Measurements from ENCODE around the gene DAPK2.
"Not testable (repeated sequence)": the region's sequence is repeated elsewhere in the genome, so short reads cannot be mapped to it uniquely, and the experiment has no call there.

The DAPK2 gene

DNA sequence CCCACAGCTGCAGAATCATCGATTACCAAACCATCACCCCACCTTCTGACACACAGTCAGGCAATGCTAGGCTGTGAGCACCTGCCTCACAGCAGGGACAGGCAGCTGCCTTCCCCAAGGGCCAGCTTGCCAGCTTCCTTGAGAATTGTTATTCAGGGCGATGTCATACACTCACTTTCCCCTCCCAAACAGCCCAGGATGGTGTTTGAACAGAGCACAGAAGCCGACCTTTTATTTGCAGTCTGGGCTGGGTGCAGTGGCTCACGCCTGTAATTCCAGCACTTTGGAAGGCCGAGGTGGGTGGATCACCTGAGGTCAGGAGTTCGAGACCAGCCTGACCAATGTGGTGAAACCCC is 128.0 kb downstream of the DAPK2 start:
- DNase-seq (ENCODE audit: low read depth in 2 of 2, low spot score in 1 of 2) = no peak

DNA sequence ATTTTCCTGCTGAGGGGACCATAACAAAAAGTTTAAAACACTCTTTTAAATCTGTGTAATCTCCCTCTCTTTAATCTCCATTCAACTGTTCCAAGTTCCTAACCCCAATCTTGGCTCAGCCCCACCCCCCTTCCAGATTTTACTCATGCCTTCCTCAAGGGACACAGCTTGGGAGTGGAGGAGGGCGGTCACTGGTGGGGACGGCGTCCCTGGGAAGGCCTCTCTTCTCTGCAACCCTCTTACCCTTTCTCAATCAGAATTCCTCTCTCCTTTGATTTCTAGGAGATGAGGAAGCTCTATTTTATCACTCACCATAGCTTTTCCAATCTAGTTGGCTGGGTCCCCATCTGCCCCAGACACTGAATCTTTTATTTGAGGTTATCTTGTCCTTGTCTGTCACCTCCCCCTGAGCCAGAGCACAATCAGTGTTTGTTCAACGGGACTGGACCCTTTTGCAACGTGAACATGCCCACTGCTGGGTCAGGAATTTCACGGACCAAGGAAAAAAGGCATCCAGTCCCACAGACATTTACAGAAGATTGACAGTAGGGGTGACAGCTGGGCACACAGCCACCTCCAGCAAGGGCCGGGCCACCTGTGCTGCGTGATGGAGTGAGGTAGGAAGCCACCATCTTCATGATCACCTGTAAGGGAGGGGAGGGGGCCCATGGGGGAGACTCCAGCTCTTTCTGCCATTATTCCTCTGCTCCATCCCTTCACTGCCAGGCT is 128.5 kb downstream of the DAPK2 start:
- no peak for DNase-seq (ENCODE audit: low read depth in 2 of 2, low spot score in 1 of 2)

DNA sequence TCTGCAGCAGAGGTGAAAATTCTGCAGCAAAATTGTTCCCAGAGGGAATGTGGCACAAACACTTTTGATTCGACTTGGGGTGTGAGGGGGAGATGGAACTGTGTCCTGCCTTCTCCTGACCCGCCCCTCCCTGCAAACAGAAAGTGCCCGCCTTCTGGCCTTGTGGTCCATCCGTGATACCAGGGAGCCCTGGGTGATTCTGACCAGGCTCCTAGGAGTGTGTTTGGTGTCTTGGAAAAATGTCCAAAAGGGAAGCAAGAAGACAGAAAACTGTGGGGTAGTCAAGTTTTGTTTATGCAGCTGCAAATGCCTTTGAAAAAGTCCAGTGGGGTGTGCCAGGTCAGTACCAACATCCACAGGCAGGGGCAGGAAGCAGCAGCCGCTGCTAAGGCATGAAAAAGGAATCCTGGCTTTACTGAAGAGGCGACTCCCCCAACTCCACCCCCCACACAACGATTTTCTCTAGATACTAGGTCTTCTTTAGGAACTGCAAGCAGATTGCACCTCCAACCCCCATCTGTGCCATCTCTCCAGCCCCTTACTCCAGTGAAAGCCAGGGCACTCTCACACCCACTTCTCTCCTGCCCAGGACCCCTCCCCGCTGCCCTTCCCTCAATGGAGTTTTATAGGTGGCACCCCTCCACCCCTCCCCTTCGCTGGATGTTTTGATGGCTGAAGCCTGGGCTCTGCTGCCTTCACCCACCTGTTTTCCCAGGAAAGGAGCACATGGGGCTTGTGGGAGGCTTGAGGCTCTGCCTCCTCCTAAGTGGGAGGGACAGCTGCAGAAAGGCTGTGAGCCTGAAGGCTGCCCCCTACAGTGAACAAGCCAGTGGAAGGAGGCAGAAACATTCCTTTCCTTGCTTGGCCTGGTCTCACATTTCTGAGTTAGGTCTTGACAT is 130.2 kb downstream of the DAPK2 start:
- no peak for DNase-seq (ENCODE audit: low read depth in 2 of 2, low spot score in 1 of 2)

DNA sequence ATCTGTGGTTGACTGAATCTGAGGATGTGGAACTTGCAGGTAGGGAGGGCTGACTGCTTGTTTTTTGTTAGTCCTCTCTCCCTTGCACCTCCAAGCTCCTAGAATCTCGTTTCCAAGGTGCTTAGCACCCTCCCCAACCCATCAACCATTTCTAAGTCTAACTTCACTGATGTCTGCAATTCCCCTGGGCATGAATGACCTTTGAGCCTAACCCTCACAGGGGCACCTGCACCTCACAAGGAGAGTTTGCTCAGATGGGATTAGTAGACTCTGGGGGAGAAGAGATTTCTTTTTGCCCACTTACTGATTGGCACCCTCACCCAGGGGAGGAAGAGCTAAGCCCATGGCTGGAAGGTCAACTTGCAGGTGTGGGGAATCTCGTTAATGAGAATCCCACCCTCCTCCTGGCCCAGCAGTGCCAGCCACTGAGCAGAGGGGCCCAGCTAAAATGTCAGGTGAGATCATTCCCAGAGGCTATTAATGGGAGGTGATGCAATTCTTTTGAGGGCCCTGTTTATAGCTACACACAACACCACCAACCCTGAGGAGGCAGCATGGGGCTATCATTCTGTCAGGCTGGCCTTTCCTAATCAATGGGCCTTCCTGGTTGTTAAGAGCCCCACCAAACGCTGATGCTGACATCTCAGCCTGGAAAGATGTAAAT is 130.9 kb downstream of the DAPK2 start:
- no peak for DNase-seq (ENCODE audit: low read depth in 2 of 2, low spot score in 1 of 2)

DNA sequence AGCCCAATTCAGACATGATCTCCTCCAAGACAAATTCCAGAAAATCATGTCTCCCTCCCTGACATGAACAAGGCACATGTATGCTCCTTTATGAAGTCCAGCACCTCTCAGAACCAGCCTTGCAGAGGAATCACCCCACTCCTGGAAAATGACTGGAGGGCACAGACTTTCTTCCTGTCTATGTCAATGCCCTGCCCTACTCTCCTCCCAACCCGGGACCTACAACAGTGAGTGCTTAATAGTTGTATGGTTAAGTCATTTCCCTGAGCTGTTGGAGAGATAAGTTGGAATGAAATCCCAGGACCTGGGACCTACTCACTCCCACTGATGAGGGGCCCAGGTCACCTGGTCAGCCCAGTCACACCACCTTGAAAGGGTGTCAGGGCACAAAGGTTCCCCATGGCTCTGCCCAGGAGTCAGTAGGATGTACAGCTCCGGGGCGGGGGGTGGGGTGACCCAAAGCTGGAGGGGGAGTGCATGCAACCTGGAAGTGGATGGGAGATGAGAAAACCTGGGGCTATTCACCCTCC is 132.4 kb downstream of the DAPK2 start:
- no peak for DNase-seq (ENCODE audit: low read depth in 2 of 2, low spot score in 1 of 2)

DNA sequence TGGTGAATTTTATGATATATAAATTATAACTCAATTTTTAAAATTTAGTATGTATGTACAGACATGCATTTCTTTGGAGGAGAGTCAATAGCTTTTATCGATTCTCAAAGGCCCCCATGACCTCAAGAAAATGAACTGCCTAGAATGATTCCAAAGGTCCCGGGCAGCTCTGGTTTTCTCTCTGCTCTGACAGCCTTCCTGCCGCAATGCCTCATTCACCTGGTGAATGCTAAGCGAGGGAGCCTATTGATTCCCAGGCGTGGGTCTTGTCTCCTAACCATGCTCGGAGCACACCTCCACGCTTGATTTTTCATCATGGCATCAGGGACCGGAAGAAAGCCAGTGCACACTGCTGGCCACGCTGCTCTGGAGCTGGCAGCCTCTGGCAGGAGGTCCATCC is 132.9 kb downstream of the DAPK2 start:
- DNase-seq (ENCODE audit: low read depth in 2 of 2, low spot score in 1 of 2) = no peak

DNA sequence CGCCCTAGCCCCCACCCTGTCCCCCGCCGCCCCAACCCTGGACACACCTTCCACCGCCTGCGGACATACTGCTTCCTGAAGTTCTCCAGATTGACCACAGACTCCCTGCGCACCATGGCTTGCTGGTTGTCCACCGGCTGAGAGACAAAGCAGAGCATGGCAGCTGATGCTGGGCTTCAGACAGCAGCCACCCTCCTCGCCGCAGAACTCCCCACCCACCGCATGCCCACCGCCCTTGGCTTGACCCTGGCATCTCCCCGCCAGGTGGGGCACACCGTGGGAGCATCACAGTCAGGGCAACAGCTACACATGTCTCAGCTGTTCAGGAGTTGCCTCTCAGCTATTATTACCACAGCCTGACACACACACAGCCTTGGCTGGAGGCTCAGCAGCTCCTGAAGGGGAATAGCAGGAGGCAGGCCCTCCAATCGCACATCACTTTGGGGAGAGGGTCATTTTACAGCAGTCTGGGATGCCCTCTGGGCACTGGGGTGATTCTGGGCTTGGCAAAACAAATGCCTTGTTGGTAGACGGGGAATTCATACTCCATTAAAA is 134.1 kb downstream of the DAPK2 start:
- DNase-seq (ENCODE audit: low read depth in 2 of 2, low spot score in 1 of 2) = no peak

DNA sequence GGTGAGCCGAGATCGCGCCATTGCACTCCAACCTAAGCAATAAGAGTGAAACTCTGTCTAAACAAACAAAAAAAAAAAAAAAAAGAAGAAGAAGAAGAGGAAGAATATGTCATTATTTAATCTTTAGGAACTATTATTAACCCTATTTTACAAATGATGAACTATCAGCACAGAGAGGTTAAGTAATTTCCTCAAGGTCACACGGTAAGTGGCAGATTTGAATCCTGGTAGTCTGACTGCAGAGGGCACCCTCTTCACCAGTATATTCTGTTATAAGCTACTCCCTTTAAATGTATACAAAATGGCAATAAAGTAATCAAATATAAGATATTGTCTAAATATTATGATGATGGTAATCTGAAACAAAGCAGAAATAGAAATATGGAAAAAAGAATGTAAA is 135.1 kb downstream of the DAPK2 start:
- DNase-seq (ENCODE audit: low read depth in 2 of 2, low spot score in 1 of 2) = no peak

DNA sequence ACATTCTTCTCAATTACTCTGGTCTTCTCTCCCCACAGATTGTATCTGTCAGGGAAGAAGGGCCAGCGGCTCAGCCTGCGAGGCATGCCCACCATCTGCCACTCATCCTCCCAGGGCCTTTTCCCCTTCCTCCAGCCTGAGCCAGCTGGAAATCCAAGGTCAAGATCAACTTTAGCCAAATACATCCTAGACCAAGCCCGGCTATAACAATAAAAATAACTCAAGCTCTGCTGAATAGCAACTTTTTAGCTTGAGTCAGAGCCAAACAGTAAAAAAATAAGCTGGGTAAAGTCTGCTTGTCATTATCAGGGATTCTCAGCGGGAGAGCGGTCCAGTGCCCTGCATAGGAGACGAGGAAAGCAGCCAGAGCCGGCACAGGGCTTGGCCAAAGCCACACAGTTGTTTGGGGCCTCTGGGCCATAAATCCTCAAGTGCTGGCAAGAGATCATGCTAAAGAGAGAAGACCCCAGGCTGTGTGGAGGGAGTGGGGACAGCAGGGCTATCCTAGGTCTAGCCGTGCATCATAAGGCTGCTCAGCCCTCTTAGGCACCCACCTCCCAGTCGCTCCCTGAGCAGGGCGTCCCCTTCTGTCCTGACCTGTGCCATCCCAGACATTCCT is 136.4 kb downstream of the DAPK2 start:
- DNase-seq (ENCODE audit: low read depth in 2 of 2, low spot score in 1 of 2) = no peak

DNA sequence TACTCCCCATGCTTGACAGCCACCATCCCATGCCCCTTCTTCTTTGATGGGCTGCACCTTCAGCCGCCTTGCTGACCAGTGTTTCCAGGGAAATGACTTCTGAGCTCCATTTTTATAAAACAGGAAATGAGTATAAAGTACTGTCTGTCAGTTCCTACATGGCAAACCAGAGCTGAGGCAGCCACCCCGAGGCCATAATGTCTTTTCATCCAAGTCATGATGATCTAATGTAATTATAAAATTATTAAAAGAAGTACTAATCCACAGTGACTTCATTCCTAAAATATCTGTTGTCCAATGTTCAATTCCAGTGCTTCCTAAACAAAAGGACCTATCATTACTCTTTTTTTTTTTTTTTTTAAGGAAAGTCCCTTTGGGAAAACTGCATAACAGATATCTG is 137.3 kb downstream of the DAPK2 start:
- DNase-seq (ENCODE audit: low read depth in 2 of 2, low spot score in 1 of 2) = no peak

DNA sequence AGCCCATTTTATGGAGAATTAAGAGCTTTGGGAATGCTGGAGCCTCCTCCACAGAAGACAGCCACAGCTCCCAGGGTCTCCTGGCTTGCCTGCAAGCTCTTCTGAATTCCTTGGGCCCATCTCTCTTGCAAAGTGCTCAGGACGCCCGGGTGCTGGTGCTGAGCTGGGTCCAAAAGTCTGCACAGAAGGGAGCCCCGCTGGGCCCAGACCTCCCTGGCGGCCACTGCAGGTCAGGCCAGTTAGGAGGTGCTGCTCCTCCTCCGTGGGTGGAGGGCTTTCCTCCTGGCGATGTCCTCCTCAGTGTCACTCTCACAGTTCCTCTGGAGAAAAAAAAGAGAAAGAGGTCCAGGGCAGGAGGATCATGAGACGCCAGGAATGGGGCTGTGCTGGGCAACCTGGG is 138.0 kb downstream of the DAPK2 start:
- DNase-seq (ENCODE audit: low read depth in 2 of 2, low spot score in 1 of 2) = no peak

DNA sequence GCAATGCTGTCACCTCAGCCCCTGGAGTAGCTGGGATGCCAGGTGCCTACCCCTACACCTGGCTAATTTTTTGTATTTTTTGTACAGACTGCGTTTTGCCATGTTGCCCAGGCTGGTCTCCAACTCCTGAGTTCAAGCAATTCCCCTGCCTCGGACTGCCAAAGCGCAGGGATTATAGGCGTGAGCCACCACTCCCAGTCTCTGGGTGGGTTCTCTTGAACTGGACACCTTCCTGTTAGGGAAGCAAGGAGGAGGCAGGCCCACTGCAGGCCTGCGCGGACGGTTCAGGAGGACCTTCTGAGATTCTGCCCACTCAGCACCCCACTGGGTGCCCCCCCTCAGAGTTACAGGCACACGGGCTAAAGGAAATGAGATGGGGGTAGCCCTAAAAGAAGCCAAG is 138.8 kb downstream of the DAPK2 start:
- DNase-seq (ENCODE audit: low read depth in 2 of 2, low spot score in 1 of 2) = no peak

DNA sequence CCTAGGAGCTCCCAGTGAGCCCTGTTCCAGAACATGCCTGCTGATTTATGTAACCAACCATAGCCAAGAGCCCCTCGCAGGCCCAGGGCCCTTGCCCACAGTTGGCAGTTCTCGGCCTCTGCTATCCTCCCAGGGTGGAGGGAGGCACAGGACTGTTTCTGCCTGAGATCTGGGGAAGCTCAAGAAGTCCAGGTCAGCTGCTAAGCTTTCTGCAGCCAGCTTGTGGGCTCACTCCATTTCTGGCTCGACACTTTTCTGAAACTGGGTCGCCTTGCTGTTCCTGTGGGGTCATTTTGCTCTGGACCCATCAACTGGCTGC is 140.1 kb downstream of the DAPK2 start:
- no peak for DNase-seq (ENCODE audit: low read depth in 2 of 2, low spot score in 1 of 2)

DNA sequence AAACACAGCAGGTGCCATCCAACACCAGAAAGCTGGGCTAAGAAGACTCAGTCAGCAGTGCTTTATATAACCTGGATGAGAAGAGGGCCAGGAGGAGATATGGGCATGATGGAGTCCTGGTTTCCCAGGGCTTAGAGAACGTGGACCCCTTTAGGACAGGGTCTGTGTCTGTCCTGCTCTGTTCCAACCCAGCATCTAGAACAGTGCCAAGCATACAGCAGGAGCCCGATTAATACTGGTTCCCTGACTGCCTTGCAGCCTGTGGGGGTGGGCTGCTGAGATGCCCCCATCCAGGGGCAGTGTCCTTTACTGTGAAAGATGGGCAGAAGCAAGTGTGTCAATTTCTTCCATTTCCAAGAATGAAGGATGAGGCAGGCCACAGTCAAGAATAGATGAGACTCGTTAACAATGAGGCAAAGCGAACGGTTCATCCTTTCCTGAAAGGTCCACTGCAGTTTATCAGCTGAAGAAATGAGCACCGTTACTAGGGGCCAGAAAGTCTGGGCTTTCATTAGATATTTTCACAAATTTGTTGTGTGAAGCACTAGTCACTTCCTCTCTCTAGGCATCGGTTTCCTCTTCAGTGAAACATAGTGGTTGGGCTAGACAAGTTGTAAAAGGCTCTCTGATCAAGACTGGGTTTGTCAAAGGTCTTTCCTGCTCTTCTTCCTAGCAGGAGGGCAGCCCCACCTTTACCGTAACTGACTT is 140.6 kb downstream of the DAPK2 start:
- no peak for DNase-seq (ENCODE audit: low read depth in 2 of 2, low spot score in 1 of 2)

DNA sequence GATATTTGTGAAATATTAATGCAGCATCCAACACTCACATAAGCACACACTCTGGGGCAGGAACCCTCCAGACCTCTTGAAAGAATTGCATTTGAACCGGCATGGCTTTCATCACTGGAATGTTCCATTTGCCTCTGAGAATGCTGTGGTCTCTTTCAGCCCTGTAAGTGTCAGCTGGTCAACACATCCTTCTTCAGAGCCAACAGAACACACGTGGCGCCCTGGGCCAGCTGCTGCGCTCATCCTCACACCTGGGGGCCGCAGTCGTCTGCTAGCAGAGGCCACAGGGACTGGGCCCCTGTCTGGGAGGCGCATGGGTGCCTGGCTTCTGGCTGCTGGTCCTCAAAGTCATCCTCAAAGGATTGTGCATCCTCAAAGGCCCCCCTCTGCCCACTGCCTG is 141.2 kb downstream of the DAPK2 start:
- DNase-seq (ENCODE audit: low read depth in 2 of 2, low spot score in 1 of 2) = no peak

DNA sequence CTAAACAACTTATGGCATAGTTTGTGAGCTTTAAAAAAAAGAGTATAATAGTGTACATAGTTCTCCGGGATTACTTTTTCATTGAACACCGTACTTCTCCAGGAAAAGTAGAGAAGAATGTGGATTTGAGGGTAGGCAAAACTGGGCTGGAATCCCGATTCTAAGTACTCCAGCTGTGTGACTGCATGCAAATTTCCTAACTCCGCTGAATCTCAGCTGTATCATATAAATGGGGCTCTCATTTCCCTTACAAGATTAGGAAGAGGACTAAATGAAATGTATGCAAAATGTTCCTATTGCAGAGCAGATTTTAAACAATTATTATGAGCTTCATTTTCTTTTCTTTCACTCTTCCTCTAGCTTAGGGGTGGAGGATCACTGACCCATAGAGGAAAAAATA is 142.2 kb downstream of the DAPK2 start:
- no peak for DNase-seq (ENCODE audit: low read depth in 2 of 2, low spot score in 1 of 2)

DNA sequence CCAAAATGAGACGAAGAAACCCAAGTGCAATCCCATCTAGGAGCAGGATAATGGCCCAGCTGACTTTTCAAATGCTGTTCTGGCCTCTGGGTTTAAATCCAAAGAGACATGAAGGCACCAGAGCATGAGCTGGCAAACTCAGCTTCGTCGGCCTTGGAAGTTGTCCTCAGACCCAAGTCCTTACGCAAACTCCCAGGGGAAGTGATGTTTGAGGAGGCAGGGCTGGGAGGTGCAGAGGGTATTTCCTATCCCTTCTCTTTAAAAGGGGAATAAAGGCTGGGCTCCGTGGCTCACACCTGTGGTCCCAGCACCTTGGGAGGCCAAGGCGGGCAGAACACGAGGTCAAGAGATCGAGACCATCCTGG is 143.6 kb downstream of the DAPK2 start:
- DNase-seq (ENCODE audit: low read depth in 2 of 2, low spot score in 1 of 2) = no peak

DNA sequence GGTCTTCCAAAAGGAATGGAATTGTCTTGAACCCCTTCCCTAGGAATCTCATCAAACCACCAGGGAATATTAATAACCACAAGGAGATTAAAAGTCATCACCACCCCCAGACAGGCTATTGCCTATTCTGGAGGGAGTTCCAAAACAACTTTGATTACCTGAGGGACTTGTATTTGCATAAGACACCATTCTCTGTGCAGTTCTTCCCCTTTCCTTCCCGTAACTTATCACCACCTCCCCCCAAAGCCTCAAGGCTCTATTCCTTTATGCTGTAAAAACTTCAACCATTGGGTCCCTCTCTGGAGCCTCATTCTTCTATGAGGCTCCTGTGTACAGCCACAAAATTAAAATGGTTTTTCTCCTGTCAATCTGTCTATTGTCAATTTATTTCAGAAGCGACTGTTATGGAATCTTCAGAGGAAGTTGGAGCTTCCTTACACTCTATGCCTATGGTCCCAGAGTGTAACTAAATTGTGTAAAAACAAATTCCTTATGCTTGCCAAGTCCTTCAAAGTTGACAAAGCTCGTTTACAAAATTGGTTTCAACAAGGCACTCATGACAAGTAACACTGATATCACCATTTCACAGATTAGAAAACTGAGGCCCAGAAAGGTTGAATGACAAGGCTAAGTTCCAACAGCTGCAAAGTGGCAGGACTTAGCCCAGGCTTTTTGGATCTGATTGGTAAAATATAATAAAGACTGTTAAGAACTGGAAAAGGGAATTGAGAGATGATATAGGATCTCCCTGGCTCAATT is 144.2 kb downstream of the DAPK2 start:
- no peak for DNase-seq (ENCODE audit: low read depth in 2 of 2, low spot score in 1 of 2)

DNA sequence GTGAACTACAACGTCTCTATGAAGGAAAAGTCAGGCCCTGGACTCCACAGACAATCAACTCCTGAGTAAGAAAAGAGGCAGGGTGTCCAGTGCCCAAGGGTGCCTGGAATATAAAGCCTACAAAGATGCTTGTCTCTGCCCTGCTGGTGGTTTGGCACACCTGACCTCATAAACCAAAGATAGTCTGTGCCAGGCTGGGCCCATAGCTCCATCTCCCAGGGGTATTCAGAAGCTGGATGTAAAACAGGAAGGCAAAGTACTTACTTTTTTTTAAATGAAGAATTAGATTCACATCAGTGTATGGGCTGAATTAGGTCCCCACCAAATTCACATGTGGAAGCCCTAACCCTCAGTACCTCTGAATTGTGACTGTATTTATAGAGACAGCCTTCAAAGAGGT is 146.0 kb downstream of the DAPK2 start:
- DNase-seq (ENCODE audit: low read depth in 2 of 2, low spot score in 1 of 2) = no peak

DNA sequence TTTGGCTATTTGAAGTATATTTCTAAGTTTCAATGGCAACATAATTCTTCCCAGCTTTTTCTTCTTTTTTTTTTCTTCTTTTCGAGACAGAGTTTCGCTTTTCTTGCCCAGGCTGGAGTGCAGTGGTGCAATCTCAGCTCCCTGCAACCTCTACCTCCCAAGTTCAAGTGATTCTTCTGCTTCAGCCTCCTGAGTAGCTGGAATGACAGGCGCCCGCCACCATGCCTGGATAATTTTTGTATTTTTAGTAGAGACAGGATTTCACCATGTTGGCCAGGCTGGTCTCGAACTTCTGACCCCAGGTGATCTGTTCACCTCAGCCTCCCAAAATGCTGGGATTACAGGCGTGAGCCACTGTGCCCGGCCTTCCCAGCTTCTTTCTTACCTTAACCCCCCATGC is 146.7 kb downstream of the DAPK2 start:
- not testable (repeated sequence) for DNase-seq (ENCODE audit: low read depth in 2 of 2, low spot score in 1 of 2)

All from stimulated activated CD8-positive, alpha-beta memory T cell treated with anti-CD3 and anti-CD28 coated beads, Interleukin-4, amount 100 ng/mL, for 1 hour (primary cell).